ENCODE data around the gene SMPD3. TPM values are rescaled to one million over a fixed set of nuclear protein-coding genes. Genes with fewer than 3 reads are reported as not detected.

The SMPD3 gene
- total RNA-seq, 1 experiment from 2014 or later, result 1.4 TPM

DNA sequence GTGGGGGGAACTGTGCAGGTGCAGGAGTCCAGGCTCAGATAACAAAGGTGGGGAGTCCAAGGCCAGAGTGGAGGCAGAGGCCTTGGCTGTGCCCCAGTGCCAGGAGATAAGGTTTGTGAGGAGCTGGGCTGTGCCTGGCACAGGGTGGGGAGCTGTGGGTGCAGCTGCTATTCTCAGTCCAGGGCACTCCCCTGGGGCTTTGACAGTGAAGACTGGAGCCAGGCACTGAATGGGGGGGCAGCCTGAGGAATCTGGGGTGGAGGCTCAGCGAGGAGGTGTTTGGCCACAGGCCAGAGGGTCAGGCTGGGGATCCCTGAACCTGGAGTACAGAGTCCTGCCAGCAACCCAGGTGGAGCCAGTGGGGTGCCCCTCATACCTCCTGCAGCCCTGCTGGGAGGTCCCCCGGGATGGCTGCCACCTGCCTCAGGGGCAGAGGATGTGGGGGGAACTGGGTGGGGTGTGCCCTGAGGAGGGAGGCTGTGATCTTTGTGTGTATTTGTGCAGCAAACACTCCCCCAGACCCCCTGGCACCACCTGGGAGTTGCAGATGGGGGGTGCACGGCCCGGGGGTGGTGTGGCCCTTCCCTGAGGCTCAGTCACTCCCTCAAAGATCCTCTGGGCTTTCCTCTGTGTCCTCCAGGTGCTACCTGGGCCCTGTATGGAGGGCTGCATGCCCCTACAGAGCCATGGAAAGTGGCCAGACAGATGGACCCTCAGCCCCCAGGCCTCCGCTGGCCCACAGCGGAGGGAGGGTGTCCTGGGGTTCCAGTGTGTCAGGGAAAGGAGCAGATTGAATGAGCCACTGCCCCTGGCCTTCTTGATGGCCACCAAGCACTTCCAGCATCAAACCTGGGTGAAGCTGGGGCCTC lies 44.5 kb upstream of the SMPD3 start:
- Mint-ChIP-seq H3K36me3 (no peaks in the 10 kb centered on the region; the same call in 1 of the 2 replicates), H3K4me3 (no peak overlapping the region), H3K9me3 (peaks cover 13% of the 10 kb centered on the region), H3K4me1 (peaks cover 18% of the 10 kb centered on the region), H3K27ac (no peak overlapping the region), H3K27me3 (ENCODE audit: low read depth) (no peaks in the 10 kb centered on the region; the same call in 1 of the 2 replicates)
- POLR2A ChIA-PET, result no interaction called here
- CTCF ChIA-PET, result interaction anchor here (1.4 to 2.4 kb wide), 2 partner anchors 17 to 36 kb away, joined by 3 to 7 read pairs; no protein-coding TSS in a partner anchor
- TF ChIP-seq, protein P1, sequence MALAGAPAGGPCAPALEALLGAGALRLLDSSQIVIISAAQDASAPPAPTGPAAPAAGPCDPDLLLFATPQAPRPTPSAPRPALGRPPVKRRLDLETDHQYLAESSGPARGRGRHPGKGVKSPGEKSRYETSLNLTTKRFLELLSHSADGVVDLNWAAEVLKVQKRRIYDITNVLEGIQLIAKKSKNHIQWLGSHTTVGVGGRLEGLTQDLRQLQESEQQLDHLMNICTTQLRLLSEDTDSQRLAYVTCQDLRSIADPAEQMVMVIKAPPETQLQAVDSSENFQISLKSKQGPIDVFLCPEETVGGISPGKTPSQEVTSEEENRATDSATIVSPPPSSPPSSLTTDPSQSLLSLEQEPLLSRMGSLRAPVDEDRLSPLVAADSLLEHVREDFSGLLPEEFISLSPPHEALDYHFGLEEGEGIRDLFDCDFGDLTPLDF (CRISPR knock-in tag; IDR thresholded peaks at IDR 0.05), result no peak
- TF ChIP-seq, protein P2, sequence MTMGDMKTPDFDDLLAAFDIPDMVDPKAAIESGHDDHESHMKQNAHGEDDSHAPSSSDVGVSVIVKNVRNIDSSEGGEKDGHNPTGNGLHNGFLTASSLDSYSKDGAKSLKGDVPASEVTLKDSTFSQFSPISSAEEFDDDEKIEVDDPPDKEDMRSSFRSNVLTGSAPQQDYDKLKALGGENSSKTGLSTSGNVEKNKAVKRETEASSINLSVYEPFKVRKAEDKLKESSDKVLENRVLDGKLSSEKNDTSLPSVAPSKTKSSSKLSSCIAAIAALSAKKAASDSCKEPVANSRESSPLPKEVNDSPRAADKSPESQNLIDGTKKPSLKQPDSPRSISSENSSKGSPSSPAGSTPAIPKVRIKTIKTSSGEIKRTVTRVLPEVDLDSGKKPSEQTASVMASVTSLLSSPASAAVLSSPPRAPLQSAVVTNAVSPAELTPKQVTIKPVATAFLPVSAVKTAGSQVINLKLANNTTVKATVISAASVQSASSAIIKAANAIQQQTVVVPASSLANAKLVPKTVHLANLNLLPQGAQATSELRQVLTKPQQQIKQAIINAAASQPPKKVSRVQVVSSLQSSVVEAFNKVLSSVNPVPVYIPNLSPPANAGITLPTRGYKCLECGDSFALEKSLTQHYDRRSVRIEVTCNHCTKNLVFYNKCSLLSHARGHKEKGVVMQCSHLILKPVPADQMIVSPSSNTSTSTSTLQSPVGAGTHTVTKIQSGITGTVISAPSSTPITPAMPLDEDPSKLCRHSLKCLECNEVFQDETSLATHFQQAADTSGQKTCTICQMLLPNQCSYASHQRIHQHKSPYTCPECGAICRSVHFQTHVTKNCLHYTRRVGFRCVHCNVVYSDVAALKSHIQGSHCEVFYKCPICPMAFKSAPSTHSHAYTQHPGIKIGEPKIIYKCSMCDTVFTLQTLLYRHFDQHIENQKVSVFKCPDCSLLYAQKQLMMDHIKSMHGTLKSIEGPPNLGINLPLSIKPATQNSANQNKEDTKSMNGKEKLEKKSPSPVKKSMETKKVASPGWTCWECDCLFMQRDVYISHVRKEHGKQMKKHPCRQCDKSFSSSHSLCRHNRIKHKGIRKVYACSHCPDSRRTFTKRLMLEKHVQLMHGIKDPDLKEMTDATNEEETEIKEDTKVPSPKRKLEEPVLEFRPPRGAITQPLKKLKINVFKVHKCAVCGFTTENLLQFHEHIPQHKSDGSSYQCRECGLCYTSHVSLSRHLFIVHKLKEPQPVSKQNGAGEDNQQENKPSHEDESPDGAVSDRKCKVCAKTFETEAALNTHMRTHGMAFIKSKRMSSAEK (CRISPR knock-in tag; IDR thresholded peaks at IDR 0.05; ENCODE audit: borderline replicate concordance), result no peak
- TF ChIP-seq, protein P3, sequence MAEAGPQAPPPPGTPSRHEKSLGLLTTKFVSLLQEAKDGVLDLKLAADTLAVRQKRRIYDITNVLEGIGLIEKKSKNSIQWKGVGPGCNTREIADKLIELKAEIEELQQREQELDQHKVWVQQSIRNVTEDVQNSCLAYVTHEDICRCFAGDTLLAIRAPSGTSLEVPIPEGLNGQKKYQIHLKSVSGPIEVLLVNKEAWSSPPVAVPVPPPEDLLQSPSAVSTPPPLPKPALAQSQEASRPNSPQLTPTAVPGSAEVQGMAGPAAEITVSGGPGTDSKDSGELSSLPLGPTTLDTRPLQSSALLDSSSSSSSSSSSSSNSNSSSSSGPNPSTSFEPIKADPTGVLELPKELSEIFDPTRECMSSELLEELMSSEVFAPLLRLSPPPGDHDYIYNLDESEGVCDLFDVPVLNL (CRISPR knock-in tag; IDR thresholded peaks at IDR 0.05; ENCODE audit: borderline replicate concordance, low read depth), result no peak
- no peak for TF ChIP-seq JUN (CRISPR knock-in tag; IDR thresholded peaks at IDR 0.05)
- TF ChIP-seq ZNF671 (CRISPR knock-in tag; IDR thresholded peaks at IDR 0.05), result no peak
- TF ChIP-seq, protein P4, sequence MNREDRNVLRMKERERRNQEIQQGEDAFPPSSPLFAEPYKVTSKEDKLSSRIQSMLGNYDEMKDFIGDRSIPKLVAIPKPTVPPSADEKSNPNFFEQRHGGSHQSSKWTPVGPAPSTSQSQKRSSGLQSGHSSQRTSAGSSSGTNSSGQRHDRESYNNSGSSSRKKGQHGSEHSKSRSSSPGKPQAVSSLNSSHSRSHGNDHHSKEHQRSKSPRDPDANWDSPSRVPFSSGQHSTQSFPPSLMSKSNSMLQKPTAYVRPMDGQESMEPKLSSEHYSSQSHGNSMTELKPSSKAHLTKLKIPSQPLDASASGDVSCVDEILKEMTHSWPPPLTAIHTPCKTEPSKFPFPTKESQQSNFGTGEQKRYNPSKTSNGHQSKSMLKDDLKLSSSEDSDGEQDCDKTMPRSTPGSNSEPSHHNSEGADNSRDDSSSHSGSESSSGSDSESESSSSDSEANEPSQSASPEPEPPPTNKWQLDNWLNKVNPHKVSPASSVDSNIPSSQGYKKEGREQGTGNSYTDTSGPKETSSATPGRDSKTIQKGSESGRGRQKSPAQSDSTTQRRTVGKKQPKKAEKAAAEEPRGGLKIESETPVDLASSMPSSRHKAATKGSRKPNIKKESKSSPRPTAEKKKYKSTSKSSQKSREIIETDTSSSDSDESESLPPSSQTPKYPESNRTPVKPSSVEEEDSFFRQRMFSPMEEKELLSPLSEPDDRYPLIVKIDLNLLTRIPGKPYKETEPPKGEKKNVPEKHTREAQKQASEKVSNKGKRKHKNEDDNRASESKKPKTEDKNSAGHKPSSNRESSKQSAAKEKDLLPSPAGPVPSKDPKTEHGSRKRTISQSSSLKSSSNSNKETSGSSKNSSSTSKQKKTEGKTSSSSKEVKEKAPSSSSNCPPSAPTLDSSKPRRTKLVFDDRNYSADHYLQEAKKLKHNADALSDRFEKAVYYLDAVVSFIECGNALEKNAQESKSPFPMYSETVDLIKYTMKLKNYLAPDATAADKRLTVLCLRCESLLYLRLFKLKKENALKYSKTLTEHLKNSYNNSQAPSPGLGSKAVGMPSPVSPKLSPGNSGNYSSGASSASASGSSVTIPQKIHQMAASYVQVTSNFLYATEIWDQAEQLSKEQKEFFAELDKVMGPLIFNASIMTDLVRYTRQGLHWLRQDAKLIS (CRISPR knock-in tag; IDR thresholded peaks at IDR 0.05; ENCODE audit: borderline replicate concordance), result no peak
- TF ChIP-seq FOXP1 (CRISPR knock-in tag; IDR thresholded peaks at IDR 0.05; ENCODE audit: borderline replicate concordance), result no peak
- no peak for TF ChIP-seq ZNF219 (CRISPR knock-in tag; IDR thresholded peaks at IDR 0.05; ENCODE audit: borderline replicate concordance)
- TF ChIP-seq, protein P5, sequence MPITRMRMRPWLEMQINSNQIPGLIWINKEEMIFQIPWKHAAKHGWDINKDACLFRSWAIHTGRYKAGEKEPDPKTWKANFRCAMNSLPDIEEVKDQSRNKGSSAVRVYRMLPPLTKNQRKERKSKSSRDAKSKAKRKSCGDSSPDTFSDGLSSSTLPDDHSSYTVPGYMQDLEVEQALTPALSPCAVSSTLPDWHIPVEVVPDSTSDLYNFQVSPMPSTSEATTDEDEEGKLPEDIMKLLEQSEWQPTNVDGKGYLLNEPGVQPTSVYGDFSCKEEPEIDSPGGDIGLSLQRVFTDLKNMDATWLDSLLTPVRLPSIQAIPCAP (CRISPR knock-in tag; IDR thresholded peaks at IDR 0.05), result no peak
- ATAC-seq (no peak), DNase-seq (ENCODE audit: low spot score) (no peak)

DNA sequence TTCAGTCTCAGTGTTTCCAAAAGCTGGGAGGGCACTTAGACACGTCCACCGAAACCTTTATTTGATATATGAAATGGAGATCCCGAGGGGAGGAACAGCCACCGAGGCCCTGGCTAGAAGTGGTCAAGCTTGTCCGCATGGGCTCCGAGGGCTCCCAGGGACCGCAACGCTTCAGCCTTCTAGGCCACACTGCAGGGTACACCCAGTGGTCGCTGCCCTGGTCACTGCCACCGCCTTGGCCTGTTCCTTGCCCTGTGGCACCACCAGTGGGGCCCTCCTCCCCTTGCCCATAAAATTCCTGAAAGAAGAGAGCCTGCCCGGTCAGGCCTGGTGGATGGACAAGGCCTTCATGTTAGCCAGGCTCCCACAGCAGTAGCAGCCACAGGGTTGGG lies 43.8 kb upstream of the SMPD3 start:
- TF ChIP-seq TCF7 (CRISPR knock-in tag; IDR thresholded peaks at IDR 0.05; ENCODE audit: low read depth) (no peak), NR2C2 (CRISPR knock-in tag; IDR thresholded peaks at IDR 0.05) (no peak), ZBTB21 (CRISPR knock-in tag; IDR thresholded peaks at IDR 0.05; ENCODE audit: borderline replicate concordance) (no peak), NR1H2 (CRISPR knock-in tag; IDR thresholded peaks at IDR 0.05) (no peak), ZNF423 (CRISPR knock-in tag; IDR thresholded peaks at IDR 0.05) (no peak), ETV6 (CRISPR knock-in tag; IDR thresholded peaks at IDR 0.05) (no peak), ZNF232 (CRISPR knock-in tag; IDR thresholded peaks at IDR 0.05) (no peak), ATF1 (CRISPR knock-in tag; IDR thresholded peaks at IDR 0.05) (no peak)
- Mint-ChIP-seq H3K4me1 (peaks cover 23% of the 10 kb centered on the region), H3K36me3 (no peaks in the 10 kb centered on the region; the same call in 1 of the 2 replicates), H3K9me3 (peaks cover 13% of the 10 kb centered on the region), H3K4me3 (no peak overlapping the region), H3K27ac (no peak overlapping the region), H3K27me3 (ENCODE audit: low read depth) (no peaks in the 10 kb centered on the region; the same call in 1 of the 2 replicates)
- no peak for ATAC-seq
- ChIA-PET POLR2A (no interaction called here), CTCF (interaction anchor here (1.3 to 2.4 kb wide), 3 partner anchors 18 to 37 kb away, joined by 3 to 7 read pairs (median 3); no protein-coding TSS in a partner anchor)
- no peak for DNase-seq (ENCODE audit: low spot score)

Data from WTC11 (cell line).